ENCODE data around the gene DIDO1.

The DIDO1 gene

GRCh38 chr20:62946918-62947317 lies 20.6 kb upstream of the DIDO1 start:
- Histone ChIP-seq H3K27me3 (ENCODE audit: control insufficient read depth, insufficient read depth, low read length) (no peaks in the 10 kb centered on the region), H3K9me3 (ENCODE audit: control insufficient read depth, insufficient read depth, low read depth, low read length) (no peaks in the 10 kb centered on the region), H3K27ac (ENCODE audit: low read depth, low read length) (no peak overlapping the region), H3K9ac (ENCODE audit: low read length) (no peak overlapping the region), H3K36me3 (ENCODE audit: control insufficient read depth, insufficient read depth, low read length) (peaks cover 95% of the 10 kb centered on the region), H3K4me3 (ENCODE audit: low read depth, low read length) (no peak overlapping the region), H3K4me1 (ENCODE audit: control insufficient read depth, insufficient read depth, low read length) (no peaks in the 10 kb centered on the region)

DNA sequence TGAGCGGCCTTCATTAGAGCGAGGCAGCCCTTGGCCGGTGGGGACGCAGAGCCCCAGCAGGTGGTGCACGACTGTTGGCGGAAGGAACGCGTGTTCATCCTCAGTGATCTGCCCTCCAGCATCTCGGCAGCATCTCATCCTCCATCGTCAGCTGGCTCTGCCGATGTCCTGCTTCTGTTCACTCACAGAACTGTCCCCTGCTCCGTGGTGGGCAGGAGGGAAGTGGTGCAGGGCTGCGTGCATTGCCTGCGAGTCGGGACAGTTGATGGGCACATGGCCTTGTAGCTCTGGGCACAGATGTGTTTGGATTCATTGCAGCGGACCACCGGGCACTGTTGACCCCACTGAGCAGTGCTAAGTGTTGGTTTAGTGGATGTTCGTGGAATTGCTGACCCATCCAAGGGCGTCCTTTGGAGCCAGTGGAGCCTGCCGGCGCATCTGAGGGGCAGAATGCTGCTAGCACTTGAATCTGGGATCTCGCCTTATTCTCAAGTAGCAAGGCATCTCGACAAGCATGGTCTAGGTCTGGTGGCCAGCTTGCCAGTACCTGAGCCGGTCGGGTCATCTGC lies 19.6 kb upstream of the DIDO1 start:
- peaks cover 99% of the 10 kb centered on the region for H3K36me3 ChIP-seq (ENCODE audit: control insufficient read depth, insufficient read depth, low read length)
- H3K4me3 ChIP-seq (ENCODE audit: low read depth, low read length) = no peak overlapping the region
- no peak overlapping the region for H3K9ac ChIP-seq (ENCODE audit: low read length)
- H3K9me3 ChIP-seq (ENCODE audit: control insufficient read depth, insufficient read depth, low read depth, low read length) = no peaks in the 10 kb centered on the region
- no peak overlapping the region for H3K27ac ChIP-seq (ENCODE audit: low read depth, low read length)
- no peaks in the 10 kb centered on the region for H3K4me1 ChIP-seq (ENCODE audit: control insufficient read depth, insufficient read depth, low read length)
- H3K27me3 ChIP-seq (ENCODE audit: control insufficient read depth, insufficient read depth, low read length) = no peaks in the 10 kb centered on the region

DNA sequence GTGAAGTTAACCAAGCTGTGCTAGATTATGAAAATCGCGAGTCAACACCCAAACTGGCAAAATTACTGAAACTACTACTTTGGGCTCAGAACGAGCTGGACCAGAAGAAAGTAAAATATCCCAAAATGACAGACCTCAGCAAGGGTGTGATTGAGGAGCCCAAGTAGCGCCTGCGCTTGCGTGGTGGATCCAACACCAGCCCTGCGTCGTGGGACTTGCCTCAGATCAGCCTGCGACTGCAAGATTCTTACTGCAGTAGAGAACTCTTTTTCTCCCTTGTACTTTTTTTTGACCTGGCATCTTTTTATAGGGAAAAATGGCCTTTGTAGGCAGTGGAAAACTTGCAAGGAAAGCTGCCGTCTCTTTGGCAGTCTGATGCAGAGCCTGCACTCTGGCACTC lies 18.4 kb upstream of the DIDO1 start:
- no peak overlapping the region for H3K27ac ChIP-seq (ENCODE audit: low read depth, low read length)
- H3K4me3 ChIP-seq (ENCODE audit: low read depth, low read length) = no peak overlapping the region
- H3K36me3 ChIP-seq (ENCODE audit: control insufficient read depth, insufficient read depth, low read length) = peaks cover 90% of the 10 kb centered on the region
- H3K9me3 ChIP-seq (ENCODE audit: control insufficient read depth, insufficient read depth, low read depth, low read length) = no peaks in the 10 kb centered on the region
- no peaks in the 10 kb centered on the region for H3K27me3 ChIP-seq (ENCODE audit: control insufficient read depth, insufficient read depth, low read length)
- H3K9ac ChIP-seq (ENCODE audit: low read length) = no peak overlapping the region
- peaks cover 3% of the 10 kb centered on the region; the same call in 1 of the 2 replicates for H3K4me1 ChIP-seq (ENCODE audit: control insufficient read depth, insufficient read depth, low read length)

DNA sequence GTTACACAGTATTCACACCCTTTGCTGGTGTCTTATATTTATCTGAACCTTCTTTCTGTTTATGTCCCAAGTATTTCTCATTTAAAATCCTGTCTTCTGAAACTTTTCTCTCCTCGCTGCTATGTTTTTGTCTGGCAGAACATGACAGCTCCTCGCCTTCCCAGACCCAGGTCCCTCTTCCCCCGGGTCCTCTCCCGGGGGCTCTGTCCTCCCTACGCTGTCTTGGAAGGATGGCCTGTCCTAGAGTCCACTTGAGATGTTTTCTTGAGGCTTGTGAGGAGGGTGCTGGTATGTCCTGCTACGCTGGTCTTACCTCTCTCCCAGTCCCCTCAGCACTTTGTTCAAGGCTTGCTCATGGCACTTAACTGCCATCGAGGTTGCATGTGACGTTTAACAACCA lies 17.9 kb upstream of the DIDO1 start:
- Histone ChIP-seq H3K9ac (ENCODE audit: low read length) (no peak overlapping the region), H3K27me3 (ENCODE audit: control insufficient read depth, insufficient read depth, low read length) (no peaks in the 10 kb centered on the region), H3K9me3 (ENCODE audit: control insufficient read depth, insufficient read depth, low read depth, low read length) (no peaks in the 10 kb centered on the region), H3K4me3 (ENCODE audit: low read depth, low read length) (no peak overlapping the region), H3K36me3 (ENCODE audit: control insufficient read depth, insufficient read depth, low read length) (peaks cover 84% of the 10 kb centered on the region), H3K4me1 (ENCODE audit: control insufficient read depth, insufficient read depth, low read length) (peaks cover 7% of the 10 kb centered on the region; the same call in 1 of the 2 replicates), H3K27ac (ENCODE audit: low read depth, low read length) (no peak overlapping the region)

GRCh38 chr20:62943396-62943795 lies 17.1 kb upstream of the DIDO1 start:
- H3K27me3 ChIP-seq (ENCODE audit: control insufficient read depth, insufficient read depth, low read length) = no peaks in the 10 kb centered on the region
- no peaks in the 10 kb centered on the region for H3K9me3 ChIP-seq (ENCODE audit: control insufficient read depth, insufficient read depth, low read depth, low read length)
- H3K27ac ChIP-seq (ENCODE audit: low read depth, low read length) = no peak overlapping the region
- H3K4me1 ChIP-seq (ENCODE audit: control insufficient read depth, insufficient read depth, low read length) = peaks cover 7% of the 10 kb centered on the region; the same call in 1 of the 2 replicates
- H3K36me3 ChIP-seq (ENCODE audit: control insufficient read depth, insufficient read depth, low read length) = peaks cover 76% of the 10 kb centered on the region
- no peak overlapping the region for H3K9ac ChIP-seq (ENCODE audit: low read length)
- no peak overlapping the region for H3K4me3 ChIP-seq (ENCODE audit: low read depth, low read length)

DNA sequence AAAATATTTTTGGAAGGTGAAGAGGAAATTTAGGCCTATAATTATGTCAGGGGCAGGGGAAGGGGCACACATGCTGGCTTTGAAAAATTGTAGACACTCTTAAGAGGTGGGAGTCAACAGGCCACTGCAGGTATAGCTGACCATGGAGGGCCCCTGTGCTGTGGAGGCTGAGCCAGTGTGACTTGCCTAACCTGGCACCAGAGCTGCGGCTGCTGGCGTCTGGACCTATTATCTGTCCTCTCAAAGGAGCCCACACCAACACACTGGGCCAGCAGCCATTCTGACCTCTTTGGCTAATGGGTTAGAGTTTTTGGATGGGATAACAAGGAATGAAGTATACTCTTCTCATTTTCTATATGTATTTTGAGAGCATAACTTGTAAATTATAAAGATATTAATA lies 16.2 kb upstream of the DIDO1 start:
- Histone ChIP-seq H3K36me3 (ENCODE audit: control insufficient read depth, insufficient read depth, low read length) (peaks cover 67% of the 10 kb centered on the region), H3K9ac (ENCODE audit: low read length) (no peak overlapping the region), H3K27ac (ENCODE audit: low read depth, low read length) (no peak overlapping the region), H3K4me1 (ENCODE audit: control insufficient read depth, insufficient read depth, low read length) (peaks cover 7% of the 10 kb centered on the region; the same call in 1 of the 2 replicates), H3K27me3 (ENCODE audit: control insufficient read depth, insufficient read depth, low read length) (no peaks in the 10 kb centered on the region), H3K4me3 (ENCODE audit: low read depth, low read length) (no peak overlapping the region), H3K9me3 (ENCODE audit: control insufficient read depth, insufficient read depth, low read depth, low read length) (no peaks in the 10 kb centered on the region)

GRCh38 chr20:62941792-62942191 lies 15.5 kb upstream of the DIDO1 start:
- no peaks in the 10 kb centered on the region for H3K9me3 ChIP-seq (ENCODE audit: control insufficient read depth, insufficient read depth, low read depth, low read length)
- H3K4me3 ChIP-seq (ENCODE audit: low read depth, low read length) = no peak overlapping the region
- peaks cover 60% of the 10 kb centered on the region for H3K36me3 ChIP-seq (ENCODE audit: control insufficient read depth, insufficient read depth, low read length)
- H3K4me1 ChIP-seq (ENCODE audit: control insufficient read depth, insufficient read depth, low read length) = peaks cover 7% of the 10 kb centered on the region; the same call in 1 of the 2 replicates
- H3K27ac ChIP-seq (ENCODE audit: low read depth, low read length) = no peak overlapping the region
- no peaks in the 10 kb centered on the region for H3K27me3 ChIP-seq (ENCODE audit: control insufficient read depth, insufficient read depth, low read length)
- H3K9ac ChIP-seq (ENCODE audit: low read length) = no peak overlapping the region

DNA sequence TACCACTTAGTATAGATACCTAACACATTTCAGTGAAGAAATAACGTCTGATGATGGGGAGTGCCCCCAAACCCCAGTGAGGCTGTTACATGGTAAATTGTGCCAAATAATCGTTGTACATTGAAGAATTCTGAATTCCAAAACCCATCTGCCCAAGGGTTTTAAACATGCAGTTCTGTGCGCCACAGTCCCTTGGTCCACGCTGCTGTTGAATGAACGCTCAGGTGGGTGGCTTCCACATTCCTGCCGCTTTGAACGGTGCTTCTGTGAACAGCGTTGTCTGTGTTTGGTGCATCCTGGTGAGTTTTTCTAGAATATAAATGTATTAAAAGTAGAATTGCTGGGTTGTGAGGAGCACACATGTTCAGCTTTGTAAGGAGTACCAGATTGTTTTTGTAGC lies 14.6 kb upstream of the DIDO1 start:
- Histone ChIP-seq H3K9me3 (ENCODE audit: control insufficient read depth, insufficient read depth, low read depth, low read length) (no peaks in the 10 kb centered on the region), H3K9ac (ENCODE audit: low read length) (no peak overlapping the region), H3K27ac (ENCODE audit: low read depth, low read length) (no peak overlapping the region), H3K4me3 (ENCODE audit: low read depth, low read length) (no peak overlapping the region), H3K4me1 (ENCODE audit: control insufficient read depth, insufficient read depth, low read length) (peaks cover 10% of the 10 kb centered on the region), H3K36me3 (ENCODE audit: control insufficient read depth, insufficient read depth, low read length) (peaks cover 53% of the 10 kb centered on the region), H3K27me3 (ENCODE audit: control insufficient read depth, insufficient read depth, low read length) (no peaks in the 10 kb centered on the region)

- Histone ChIP-seq H3K4me1 (ENCODE audit: control insufficient read depth, insufficient read depth, low read length) (peaks cover 36% of the 10 kb centered on the region), H3K36me3 (ENCODE audit: control insufficient read depth, insufficient read depth, low read length) (peaks cover 52% of the 10 kb centered on the region), H3K9me3 (ENCODE audit: control insufficient read depth, insufficient read depth, low read depth, low read length) (no peaks in the 10 kb centered on the region)
Observed at GRCh38 chr20:62938105-62938888, 12.0 kb upstream of the DIDO1 start, which contains the start of gene GID8. Gene GID8, plus strand, starts transcription at chr20:62938147. Its CDS starts 3,356 bp downstream, at chr20:62941503.

DNA sequence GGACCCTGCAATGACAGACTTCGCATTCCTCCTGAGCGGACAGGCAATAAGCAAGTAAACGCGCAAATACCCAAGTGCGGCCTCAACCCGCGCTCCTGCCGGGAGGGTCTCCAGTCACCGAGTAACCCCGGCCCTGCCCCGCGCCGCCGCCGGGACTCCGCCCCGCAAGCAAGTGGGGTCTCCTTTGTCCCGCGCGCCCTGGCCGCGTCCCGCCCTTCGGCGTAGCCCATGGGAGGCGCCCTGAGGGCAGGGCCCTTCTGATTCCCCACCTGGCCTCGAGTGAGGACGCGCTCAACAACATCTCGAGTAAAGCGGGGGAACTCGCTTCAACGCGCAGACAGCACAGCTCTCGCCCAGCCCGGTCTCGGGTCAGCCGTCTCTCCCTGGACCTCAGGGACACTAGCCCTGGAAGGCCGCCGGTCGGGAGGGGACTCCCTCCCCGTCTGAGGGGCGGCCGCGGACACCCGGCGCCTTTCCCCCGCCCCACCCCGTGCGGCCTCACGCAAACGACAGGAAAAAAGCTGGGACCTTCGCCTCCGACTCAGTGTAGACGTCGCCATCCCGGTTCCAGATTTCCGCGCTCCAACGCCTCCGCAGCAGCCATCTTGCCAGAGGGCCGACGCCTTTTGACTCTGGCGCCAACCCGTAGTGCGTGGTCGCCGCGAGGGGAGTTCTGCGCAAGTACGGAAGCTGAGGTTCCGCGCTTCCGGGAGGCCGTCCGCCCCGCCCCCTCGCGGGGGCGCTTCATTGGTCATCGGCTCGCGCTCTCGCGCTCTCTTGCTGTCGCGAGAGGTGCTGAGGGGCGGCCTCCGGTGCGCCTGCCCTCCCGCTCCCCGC lies 11.2 kb upstream of the DIDO1 start:
- Histone ChIP-seq H3K4me1 (ENCODE audit: control insufficient read depth, insufficient read depth, low read length) (peaks cover 38% of the 10 kb centered on the region), H3K9me3 (ENCODE audit: control insufficient read depth, insufficient read depth, low read depth, low read length) (no peaks in the 10 kb centered on the region), H3K9ac (ENCODE audit: low read length) (peak overlapping the region; percentile 96), H3K36me3 (ENCODE audit: control insufficient read depth, insufficient read depth, low read length) (peaks cover 46% of the 10 kb centered on the region), H3K4me3 (ENCODE audit: low read depth, low read length) (peak overlapping the region; percentile 86), H3K27me3 (ENCODE audit: control insufficient read depth, insufficient read depth, low read length) (no peaks in the 10 kb centered on the region), H3K27ac (ENCODE audit: low read depth, low read length) (peak overlapping the region; percentile 95)

More at GRCh38 chr20:62938105-62938888, 12.0 kb upstream of the DIDO1 start, which contains the start of gene GID8:
- H3K27ac ChIP-seq (ENCODE audit: low read depth, low read length) = peak within 1 kb of the TSS; percentile 95
- H3K9ac ChIP-seq (ENCODE audit: low read length) = peak within 1 kb of the TSS; percentile 96
- no peaks in the 10 kb centered on the region for H3K27me3 ChIP-seq (ENCODE audit: control insufficient read depth, insufficient read depth, low read length)
- H3K4me3 ChIP-seq (ENCODE audit: low read depth, low read length) = peak within 1 kb of the TSS; percentile 86
